ENCODE data around the gene TRRAP. TPM values are rescaled to one million over a fixed set of nuclear protein-coding genes. Genes with fewer than 3 reads are reported as not detected.
"Not testable (repeated sequence)": the region's sequence is repeated elsewhere in the genome, so short reads cannot be mapped to it uniquely, and the experiment has no call there.

Gene TRRAP
- total and polyA plus RNA-seq, 4 donors: 26.3 to 35.3 (median 30.4) TPM

DNA sequence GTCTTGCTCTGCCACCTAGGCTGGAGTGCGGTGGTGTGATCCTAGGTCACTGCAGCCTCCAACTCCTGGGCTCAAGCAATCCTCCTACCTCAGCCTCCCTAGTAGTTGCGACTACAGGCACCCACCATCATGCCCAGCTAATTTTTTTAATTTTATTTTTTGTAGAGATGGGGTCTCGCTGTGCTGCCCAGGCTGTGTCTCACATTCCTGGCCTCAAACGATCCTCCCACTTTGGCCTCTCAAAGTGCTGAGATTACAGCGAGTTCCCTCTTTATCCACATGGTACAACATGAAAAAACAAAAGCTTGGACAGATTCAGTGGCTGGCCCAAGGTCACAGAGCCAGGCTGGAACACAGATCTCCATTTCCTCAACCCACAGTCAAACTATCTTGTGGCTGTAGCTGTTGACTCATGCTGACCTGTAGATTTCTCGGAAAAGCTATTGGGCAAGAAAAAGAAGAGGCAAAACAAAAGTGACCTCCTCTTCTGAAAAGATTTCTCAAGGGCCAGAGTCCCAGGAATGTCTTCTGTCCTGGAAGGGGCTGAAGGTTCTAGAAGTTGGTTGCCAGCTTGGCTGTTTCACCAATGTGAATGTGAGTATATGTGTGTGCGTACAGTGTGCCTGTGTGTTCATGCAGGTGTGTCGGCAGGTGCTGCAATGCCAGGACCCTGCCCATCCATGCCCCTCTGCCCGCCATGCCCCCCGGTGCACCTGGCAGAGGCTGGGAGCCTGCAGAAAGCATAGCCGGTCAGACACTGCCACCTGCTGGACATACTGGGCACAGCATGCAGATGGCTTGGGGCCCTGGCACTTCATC is 36.9 kb upstream of the TRRAP start:
- Histone ChIP-seq H3K9me3 (ENCODE audit: control insufficient read depth, insufficient read depth, low read length) (no peaks in the 10 kb centered on the region), H3K27ac (ENCODE audit: low read depth, low read length) (no peak overlapping the region), H3K4me3 (ENCODE audit: low read depth, low read length) (no peak overlapping the region), H3K36me3 (ENCODE audit: control insufficient read depth, insufficient read depth, low read length) (peaks cover 11% of the 10 kb centered on the region), H3K27me3 (ENCODE audit: control insufficient read depth, insufficient read depth, low read length) (no peaks in the 10 kb centered on the region), H3K4me1 (ENCODE audit: control insufficient read depth, insufficient read depth, low read length) (peaks cover 7% of the 10 kb centered on the region)
- 38% methylated on average over 7 of the region's 11 CpGs for WGBS (ENCODE audit: insufficient coverage)
- DNase-seq (ENCODE audit: low read depth in 4 of 6, low spot score in 6 of 6): peak in 4 of 6 donors; percentile 26 to 83 (median 53)

DNA sequence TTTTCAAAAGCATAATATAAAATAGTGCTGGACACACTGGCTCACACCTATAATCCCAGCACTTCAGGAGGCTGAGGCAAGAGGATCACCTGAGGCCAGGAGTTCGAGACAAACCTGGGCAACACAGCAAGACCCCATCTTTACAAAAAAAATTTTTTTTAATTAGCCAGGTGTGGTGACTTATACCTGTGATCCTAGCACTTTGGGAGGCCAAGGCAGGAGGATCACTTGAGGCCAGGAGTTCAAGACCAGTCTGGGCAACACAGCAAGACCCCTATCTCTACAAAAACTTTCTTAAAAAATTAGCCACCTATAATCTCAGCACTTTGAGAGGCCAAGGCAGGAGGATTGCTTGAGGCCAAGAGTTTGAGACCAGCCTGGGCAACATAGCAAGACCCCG is 35.8 kb upstream of the TRRAP start:
- not testable (repeated sequence) for H3K4me3 ChIP-seq (ENCODE audit: low read depth, low read length); DNase-seq (ENCODE audit: low read depth in 4 of 6, low spot score in 6 of 6); H3K27ac ChIP-seq (ENCODE audit: low read depth, low read length); H3K9me3 ChIP-seq (ENCODE audit: control insufficient read depth, insufficient read depth, low read length); H3K27me3 ChIP-seq (ENCODE audit: control insufficient read depth, insufficient read depth, low read length)
- H3K4me1 ChIP-seq (ENCODE audit: control insufficient read depth, insufficient read depth, low read length): peaks cover 10% of the 10 kb centered on the region
- WGBS (ENCODE audit: insufficient coverage): 67% methylated on average over 1 of the region's 2 CpGs
- H3K36me3 ChIP-seq (ENCODE audit: control insufficient read depth, insufficient read depth, low read length): peaks cover 13% of the 10 kb centered on the region

DNA sequence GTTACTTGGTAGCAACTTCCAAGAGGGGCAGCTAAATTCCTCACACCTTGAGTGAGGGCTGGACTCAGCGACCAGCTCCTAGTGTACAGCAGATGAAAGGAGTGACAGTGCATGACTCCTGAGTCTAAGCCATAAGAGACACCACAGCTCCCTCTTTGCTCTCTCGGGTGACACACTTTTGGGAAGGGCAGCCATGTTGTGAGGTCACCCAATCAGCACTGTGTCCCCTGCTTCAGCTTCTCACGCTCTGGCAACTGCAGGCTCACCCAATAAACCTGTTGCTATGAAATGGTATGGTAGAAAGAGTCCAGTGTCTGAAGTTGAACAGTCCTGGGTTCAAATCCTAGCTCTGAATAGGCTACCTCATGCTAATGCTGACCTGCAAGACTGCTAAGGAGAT is 29.4 kb upstream of the TRRAP start:
- 94% methylated on average over 2 of the region's 3 CpGs for WGBS (ENCODE audit: insufficient coverage)
- DNase-seq (ENCODE audit: low read depth in 4 of 6, low spot score in 6 of 6): no peak
- H3K4me3 ChIP-seq (ENCODE audit: low read depth, low read length): no peak overlapping the region
- H3K27me3 ChIP-seq (ENCODE audit: control insufficient read depth, insufficient read depth, low read length): no peaks in the 10 kb centered on the region
- H3K9me3 ChIP-seq (ENCODE audit: control insufficient read depth, insufficient read depth, low read length): peaks cover 7% of the 10 kb centered on the region
- H3K4me1 ChIP-seq (ENCODE audit: control insufficient read depth, insufficient read depth, low read length): peaks cover 6% of the 10 kb centered on the region
- H3K27ac ChIP-seq (ENCODE audit: low read depth, low read length): no peak overlapping the region
- H3K36me3 ChIP-seq (ENCODE audit: control insufficient read depth, insufficient read depth, low read length): peaks cover 57% of the 10 kb centered on the region

DNA sequence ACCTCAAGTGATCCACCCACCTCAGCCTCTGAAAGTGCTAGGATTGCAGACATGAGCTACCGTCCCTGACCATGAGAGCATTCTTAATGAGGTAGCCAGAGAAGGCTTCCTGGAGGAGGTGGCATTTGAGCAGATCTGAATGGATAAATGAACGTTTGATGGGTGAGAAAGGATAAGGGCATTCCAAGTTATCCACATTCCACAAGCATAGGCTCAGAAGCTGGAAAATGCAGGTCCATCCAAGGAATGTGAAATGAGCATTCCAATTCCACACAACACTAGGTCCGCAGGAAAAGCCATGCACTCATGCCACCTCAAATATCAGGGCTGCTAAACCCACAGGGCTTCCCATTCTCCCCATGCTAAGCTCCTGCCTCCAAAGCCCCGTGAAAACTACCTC is 25.5 kb upstream of the TRRAP start:
- 79% methylated on average over 1 of the region's 4 CpGs for WGBS (ENCODE audit: insufficient coverage)
- Histone ChIP-seq H3K27me3 (ENCODE audit: control insufficient read depth, insufficient read depth, low read length) (no peaks in the 10 kb centered on the region), H3K27ac (ENCODE audit: low read depth, low read length) (no peak overlapping the region), H3K4me3 (ENCODE audit: low read depth, low read length) (no peak overlapping the region), H3K4me1 (ENCODE audit: control insufficient read depth, insufficient read depth, low read length) (no peaks in the 10 kb centered on the region), H3K36me3 (ENCODE audit: control insufficient read depth, insufficient read depth, low read length) (peaks cover 70% of the 10 kb centered on the region), H3K9me3 (ENCODE audit: control insufficient read depth, insufficient read depth, low read length) (peaks cover 7% of the 10 kb centered on the region)
- no peak for DNase-seq (ENCODE audit: low read depth in 4 of 6, low spot score in 6 of 6)

DNA sequence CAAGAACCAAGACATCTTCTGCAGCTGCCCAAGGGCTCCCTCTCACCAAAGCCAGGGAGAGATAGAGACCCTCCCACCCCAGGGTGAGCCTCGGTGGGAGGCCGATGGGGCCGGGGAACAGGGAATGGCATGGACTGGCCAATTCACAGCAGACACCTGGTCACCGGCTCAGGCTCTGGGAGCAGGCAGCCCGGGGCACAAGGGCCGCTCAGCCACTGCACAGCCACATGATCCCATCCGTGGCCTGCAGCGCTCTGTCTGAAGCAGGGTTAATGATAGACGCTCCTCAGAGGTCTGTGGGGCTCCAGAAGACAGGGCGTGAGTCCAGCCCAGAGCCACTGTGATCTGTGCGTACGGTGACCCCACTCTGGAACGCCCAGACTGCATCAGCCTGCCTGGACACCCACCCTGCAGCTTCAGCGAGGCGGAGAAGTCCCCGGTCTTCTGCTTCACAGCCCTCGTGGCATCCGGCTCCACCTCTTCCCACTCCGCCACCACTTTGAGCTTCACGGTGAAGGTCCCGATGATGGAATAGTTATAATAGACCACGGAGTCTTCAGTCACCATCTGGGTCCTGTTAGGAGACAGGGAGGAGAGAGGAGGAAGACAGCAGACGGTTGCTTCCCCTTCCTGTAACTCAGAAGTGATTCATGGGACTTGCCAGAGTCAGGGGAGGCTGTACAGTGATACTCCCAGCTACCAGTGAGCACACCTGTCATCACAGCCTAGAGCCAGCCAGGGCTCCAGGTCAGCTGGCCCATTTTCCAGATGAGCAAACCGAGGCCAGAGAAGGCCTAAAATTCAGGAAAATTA is 22.5 kb upstream of the TRRAP start:
- H3K9me3 ChIP-seq (ENCODE audit: control insufficient read depth, insufficient read depth, low read length): no peaks in the 10 kb centered on the region
- peaks cover 66% of the 10 kb centered on the region for H3K36me3 ChIP-seq (ENCODE audit: control insufficient read depth, insufficient read depth, low read length)
- no peak for DNase-seq (ENCODE audit: low read depth in 4 of 6, low spot score in 6 of 6)
- no peaks in the 10 kb centered on the region for H3K27me3 ChIP-seq (ENCODE audit: control insufficient read depth, insufficient read depth, low read length)
- no peak overlapping the region for H3K27ac ChIP-seq (ENCODE audit: low read depth, low read length)
- 84% methylated on average over 16 of the region's 24 CpGs for WGBS (ENCODE audit: insufficient coverage)
- no peak overlapping the region for H3K4me3 ChIP-seq (ENCODE audit: low read depth, low read length)
- H3K4me1 ChIP-seq (ENCODE audit: control insufficient read depth, insufficient read depth, low read length): no peaks in the 10 kb centered on the region

- DNase-seq (ENCODE audit: low read depth in 4 of 6, low spot score in 6 of 6): no peak
- no peaks in the 10 kb centered on the region for H3K27me3 ChIP-seq (ENCODE audit: control insufficient read depth, insufficient read depth, low read length)
- 84% methylated on average over 12 of the region's 12 CpGs for WGBS (ENCODE audit: insufficient coverage)
- H3K4me1 ChIP-seq (ENCODE audit: control insufficient read depth, insufficient read depth, low read length): no peaks in the 10 kb centered on the region
- no peak overlapping the region for H3K27ac ChIP-seq (ENCODE audit: low read depth, low read length)
- no peak overlapping the region for H3K4me3 ChIP-seq (ENCODE audit: low read depth, low read length)
- peaks cover 50% of the 10 kb centered on the region for H3K36me3 ChIP-seq (ENCODE audit: control insufficient read depth, insufficient read depth, low read length)
- no peaks in the 10 kb centered on the region for H3K9me3 ChIP-seq (ENCODE audit: control insufficient read depth, insufficient read depth, low read length)
Observed at GRCh38 chr7:98860071-98860470, 18.3 kb upstream of the TRRAP start.

GRCh38 chr7:98862203-98862602 is 16.1 kb upstream of the TRRAP start:
- no CpG with 5 or more reads among the region's 4 CpGs for WGBS (ENCODE audit: insufficient coverage)
- Histone ChIP-seq H3K4me1 (ENCODE audit: control insufficient read depth, insufficient read depth, low read length) (peaks cover 6% of the 10 kb centered on the region), H3K27ac (ENCODE audit: low read depth, low read length) (no peak overlapping the region), H3K9me3 (ENCODE audit: control insufficient read depth, insufficient read depth, low read length) (no peaks in the 10 kb centered on the region), H3K27me3 (ENCODE audit: control insufficient read depth, insufficient read depth, low read length) (no peaks in the 10 kb centered on the region), H3K4me3 (ENCODE audit: low read depth, low read length) (no peak overlapping the region), H3K36me3 (ENCODE audit: control insufficient read depth, insufficient read depth, low read length) (peaks cover 35% of the 10 kb centered on the region)
- DNase-seq (ENCODE audit: low read depth in 4 of 6, low spot score in 6 of 6): no peak

DNA sequence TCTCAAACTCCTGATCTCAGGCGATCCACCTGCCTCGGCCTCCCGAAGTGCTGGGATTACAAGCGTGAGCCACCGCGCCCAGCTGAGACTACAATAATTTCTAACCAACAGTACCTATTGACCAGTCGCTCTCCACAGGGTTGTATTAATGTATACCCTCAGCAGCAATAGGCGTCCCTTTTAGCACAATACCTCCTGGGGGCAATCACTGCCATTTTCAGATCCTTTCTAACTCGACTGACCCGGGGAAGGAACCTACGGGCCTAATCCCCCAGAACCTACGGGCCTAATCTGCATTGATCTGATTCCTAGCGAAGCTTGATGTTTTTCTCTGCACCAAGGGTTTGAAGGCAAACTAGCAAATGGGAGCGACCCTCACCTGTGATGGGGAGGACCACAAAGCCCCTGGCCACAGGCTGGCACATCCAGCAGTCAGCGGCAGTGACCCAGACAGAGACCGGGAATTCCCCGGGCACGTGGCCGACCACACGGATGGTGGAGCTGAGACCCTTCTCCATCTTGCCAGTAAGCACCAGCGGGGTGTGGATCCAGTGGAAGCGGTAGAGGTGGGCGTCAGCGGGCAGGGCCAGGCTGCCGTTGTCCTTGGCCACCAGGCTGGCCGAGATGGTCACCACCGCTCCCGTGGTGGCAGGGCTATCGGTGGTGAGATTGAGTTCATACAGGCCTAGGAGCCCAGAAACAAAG is 15.5 kb upstream of the TRRAP start:
- H3K4me3 ChIP-seq (ENCODE audit: low read depth, low read length): no peak overlapping the region
- no peaks in the 10 kb centered on the region for H3K27me3 ChIP-seq (ENCODE audit: control insufficient read depth, insufficient read depth, low read length)
- H3K4me1 ChIP-seq (ENCODE audit: control insufficient read depth, insufficient read depth, low read length): peaks cover 13% of the 10 kb centered on the region
- 91% methylated on average over 23 of the region's 29 CpGs for WGBS (ENCODE audit: insufficient coverage)
- H3K27ac ChIP-seq (ENCODE audit: low read depth, low read length): no peak overlapping the region
- DNase-seq (ENCODE audit: low read depth in 4 of 6, low spot score in 6 of 6): no peak
- peaks cover 33% of the 10 kb centered on the region for H3K36me3 ChIP-seq (ENCODE audit: control insufficient read depth, insufficient read depth, low read length)
- no peaks in the 10 kb centered on the region for H3K9me3 ChIP-seq (ENCODE audit: control insufficient read depth, insufficient read depth, low read length)

GRCh38 chr7:98863601-98864000 is 14.7 kb upstream of the TRRAP start:
- H3K36me3 ChIP-seq (ENCODE audit: control insufficient read depth, insufficient read depth, low read length): peaks cover 27% of the 10 kb centered on the region
- no peaks in the 10 kb centered on the region for H3K9me3 ChIP-seq (ENCODE audit: control insufficient read depth, insufficient read depth, low read length)
- DNase-seq (ENCODE audit: low read depth in 4 of 6, low spot score in 6 of 6): no peak
- H3K4me1 ChIP-seq (ENCODE audit: control insufficient read depth, insufficient read depth, low read length): peaks cover 17% of the 10 kb centered on the region
- no peak overlapping the region for H3K27ac ChIP-seq (ENCODE audit: low read depth, low read length)
- 57% methylated on average over 1 of the region's 2 CpGs for WGBS (ENCODE audit: insufficient coverage)
- no peaks in the 10 kb centered on the region for H3K27me3 ChIP-seq (ENCODE audit: control insufficient read depth, insufficient read depth, low read length)
- H3K4me3 ChIP-seq (ENCODE audit: low read depth, low read length): no peak overlapping the region
